IgD-negative memory B cell (primary cell): ENCODE results near the gene ARL4C. TPM values are rescaled to one million over a fixed set of nuclear protein-coding genes. Genes with fewer than 3 reads are reported as not detected.
"Not testable (repeated sequence)": the region's sequence is repeated elsewhere in the genome, so short reads cannot be mapped to it uniquely, and the experiment has no call there.

Experiments used
- H3K27ac Mint-ChIP-seq, 3 donors: one replicate each; pipeline ENCODE4 v1.8.0; 2020 to 2022; ENCODE audit warnings: mild to moderate bottlenecking in 3 of 3, mixed read lengths in 3 of 3, moderate library complexity in 1 of 3
- H3K27me3 Mint-ChIP-seq: one replicate; pipeline ENCODE4 v1.8.0; 2021; ENCODE audit warnings: mixed read lengths
- H3K36me3 Mint-ChIP-seq: one replicate; pipeline ENCODE4 v1.8.0; 2020; ENCODE audit warnings: mild to moderate bottlenecking, mixed read lengths
- H3K4me1 Mint-ChIP-seq, 3 donors: one replicate each; pipeline ENCODE4 v1.8.0; 2020 to 2022; ENCODE audit warnings: mixed read lengths in 3 of 3, mild to moderate bottlenecking in 1 of 3
- H3K4me3 Mint-ChIP-seq, 4 donors: one replicate each; pipeline ENCODE4 v1.8.0; 2020 to 2022; ENCODE audit warnings: mild to moderate bottlenecking in 4 of 4, mixed read lengths in 4 of 4, moderate library complexity in 3 of 4
- H3K9me3 Mint-ChIP-seq, 3 donors: one replicate each; pipeline ENCODE4 v1.8.0; 2020 to 2021; ENCODE audit warnings: mixed read lengths in 3 of 3, mild to moderate bottlenecking in 1 of 3
- polyA plus RNA-seq: library from polyadenylated mRNA; unstranded; fragments of 300-500 nt; fragmentation: Illumina TruSeq; gene quantifications from one replicate; pipeline ENCODE4 v1.2.3, GENCODE V29; 2021

Gene ARL4C
- polyA plus RNA-seq, 1 donor from 2014 or later = 20.6 TPM

DNA sequence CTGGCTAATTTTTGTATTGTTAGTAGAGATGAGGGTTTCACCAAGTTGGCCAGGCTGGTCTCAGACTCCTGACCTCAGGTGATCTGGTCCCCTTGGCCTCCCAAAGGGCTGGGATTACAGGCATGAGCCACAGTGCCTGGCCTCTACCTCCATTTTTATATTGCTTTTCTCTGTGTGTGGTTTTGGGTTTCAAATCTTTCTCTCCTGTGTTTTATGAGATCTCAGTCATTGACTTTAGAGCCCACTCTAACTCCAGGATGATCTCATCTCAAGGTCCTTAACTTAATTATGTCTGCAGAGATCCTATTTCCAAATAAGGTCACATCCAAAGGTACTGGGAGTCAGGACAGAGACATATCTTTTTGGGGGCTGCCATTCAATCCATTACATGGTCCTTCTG lies 24.7 kb downstream of the ARL4C start:
- Mint-ChIP-seq H3K27ac (no peak overlapping the region), H3K27me3 (peaks cover 1% of the 10 kb centered on the region), H3K4me3 (no peak overlapping the region), H3K4me1 (peaks cover 4 to 7% (median 5%) of the 10 kb centered on the region in 3 donors), H3K36me3 (peaks cover 5% of the 10 kb centered on the region), H3K9me3 (no peaks in the 10 kb centered on the region)

DNA sequence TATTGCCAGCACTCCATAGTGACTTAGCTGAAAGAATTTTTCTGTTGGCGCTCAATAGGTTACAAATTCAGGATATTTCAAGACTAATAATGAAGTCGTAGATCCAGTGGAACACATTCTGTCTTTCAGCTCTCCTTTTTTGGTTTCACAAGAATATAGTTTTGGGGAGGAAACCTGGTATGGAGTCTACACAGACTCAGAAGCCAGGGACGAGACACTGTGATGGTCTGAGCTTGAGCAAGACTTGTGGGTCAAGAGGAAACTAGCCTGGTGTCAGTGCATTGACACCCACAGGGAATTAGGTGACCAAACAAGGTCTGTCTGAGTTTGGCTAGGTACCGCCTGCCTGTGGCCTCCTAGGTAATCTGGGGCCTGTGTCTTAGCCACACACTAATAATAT lies 26.9 kb downstream of the ARL4C start:
- Mint-ChIP-seq H3K36me3 (peaks cover 6% of the 10 kb centered on the region), H3K9me3 (no peaks in the 10 kb centered on the region), H3K4me1 (no peaks in the 10 kb centered on the region), H3K27me3 (peaks cover 1% of the 10 kb centered on the region), H3K27ac (no peak overlapping the region), H3K4me3 (no peak overlapping the region)

DNA sequence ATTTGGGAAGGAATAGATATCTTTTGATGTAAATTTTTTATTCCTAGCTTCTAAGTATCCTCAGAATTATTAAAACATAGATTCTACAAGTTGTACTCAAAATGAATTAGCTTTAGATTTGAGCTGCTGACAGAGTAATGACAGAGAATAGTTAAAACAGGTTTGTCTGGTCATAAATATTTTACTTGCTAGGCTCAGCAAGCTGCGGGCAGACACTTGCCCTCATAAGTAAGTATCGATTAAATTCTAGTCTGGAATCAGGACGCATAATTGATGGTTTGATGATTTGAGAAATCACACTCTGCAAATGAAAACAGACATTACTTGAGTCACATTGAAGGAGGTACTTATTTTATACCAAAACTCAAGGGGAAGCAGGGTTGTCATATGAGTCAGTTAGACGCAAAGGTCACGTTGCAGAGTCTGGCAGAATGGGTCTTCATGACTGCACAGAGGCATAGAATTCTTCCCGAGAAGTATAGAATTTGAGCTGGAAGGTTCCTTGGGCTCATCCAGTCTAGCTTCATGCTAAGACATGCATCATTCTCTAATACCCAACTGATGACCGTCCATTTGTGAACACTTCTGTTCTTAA lies 27.5 kb downstream of the ARL4C start:
- H3K27ac Mint-ChIP-seq = no peak overlapping the region
- peaks cover 0 to 3% (median 0%) of the 10 kb centered on the region in 3 donors for H3K4me1 Mint-ChIP-seq
- H3K4me3 Mint-ChIP-seq = no peak overlapping the region

DNA sequence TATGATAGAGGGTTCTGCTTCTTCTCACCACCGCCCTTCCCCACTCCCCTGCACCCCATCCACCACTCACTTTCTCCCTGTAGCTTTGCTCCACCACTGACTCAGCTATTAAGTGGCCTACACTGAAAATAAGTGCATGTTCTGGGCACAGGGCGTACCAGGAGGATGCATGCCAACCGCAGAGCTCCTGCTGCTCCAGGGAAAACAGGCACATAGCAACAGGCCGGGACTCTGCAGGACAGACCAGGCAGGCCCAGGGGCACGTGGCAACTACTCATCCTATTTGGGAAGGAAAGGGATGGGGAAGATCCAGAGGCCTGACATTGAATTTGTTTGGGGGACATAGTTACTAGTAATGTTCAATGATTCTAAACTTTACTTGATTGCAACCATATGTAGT lies 28.4 kb downstream of the ARL4C start:
- Mint-ChIP-seq H3K4me1 (peaks cover 0 to 10% (median 4%) of the 10 kb centered on the region in 3 donors), H3K27ac (peak overlapping the region in 1 of 3 donors; percentile 74), H3K9me3 (no peaks in the 10 kb centered on the region), H3K27me3 (no peaks in the 10 kb centered on the region), H3K4me3 (no peak overlapping the region), H3K36me3 (peaks cover 5% of the 10 kb centered on the region)

More for the DNA sequence above, 27.5 kb downstream of the ARL4C start:
- H3K27me3 Mint-ChIP-seq = peaks cover under 1% of the 10 kb centered on the region
- no peaks in the 10 kb centered on the region for H3K9me3 Mint-ChIP-seq
- peaks cover 6% of the 10 kb centered on the region for H3K36me3 Mint-ChIP-seq

DNA sequence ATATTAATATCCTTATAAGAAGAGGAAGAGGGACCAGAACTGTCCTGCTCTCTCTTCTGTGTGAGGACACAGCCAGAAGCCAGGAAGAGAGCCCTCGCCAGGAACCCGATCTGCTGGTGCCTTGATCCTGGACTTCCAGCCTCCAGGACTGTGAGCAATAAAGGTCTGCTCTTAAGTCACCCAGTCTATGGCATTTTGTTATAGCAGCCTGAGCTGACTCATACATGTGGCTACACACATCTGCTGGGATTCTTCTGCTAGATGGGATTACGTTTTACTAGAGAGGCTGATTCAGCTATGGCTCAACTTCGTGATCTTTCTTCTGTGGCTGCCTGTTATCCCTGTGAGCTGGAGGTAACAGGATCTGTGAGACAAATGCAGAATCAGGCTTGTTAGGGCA lies 29.6 kb downstream of the ARL4C start:
- H3K27ac Mint-ChIP-seq = peak overlapping the region in 1 of 3 donors; percentile 16
- H3K4me3 Mint-ChIP-seq = no peak overlapping the region
- H3K27me3 Mint-ChIP-seq = no peaks in the 10 kb centered on the region
- peaks cover under 1 to 10% (median 4%) of the 10 kb centered on the region in 3 donors for H3K4me1 Mint-ChIP-seq
- H3K36me3 Mint-ChIP-seq = peaks cover 5% of the 10 kb centered on the region
- no peaks in the 10 kb centered on the region for H3K9me3 Mint-ChIP-seq

DNA sequence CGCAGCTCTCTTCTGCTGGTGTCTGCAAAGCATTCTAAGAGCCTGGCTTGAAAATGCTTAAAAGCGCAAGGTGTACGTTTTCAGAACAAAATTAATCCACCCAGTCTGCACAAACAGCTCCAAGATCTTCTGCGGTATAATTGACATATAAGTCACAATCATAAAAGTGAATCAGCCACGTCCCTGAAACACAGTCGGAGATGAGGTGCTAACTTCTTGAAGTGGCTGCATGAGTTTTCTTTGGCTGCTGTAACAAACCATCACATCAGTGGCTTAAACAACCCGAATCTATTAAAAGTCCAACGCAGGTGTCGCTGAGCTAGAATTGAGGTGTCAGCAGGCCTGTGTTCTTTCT lies 32.6 kb downstream of the ARL4C start:
- Mint-ChIP-seq H3K9me3 (no peaks in the 10 kb centered on the region), H3K4me1 (peaks cover 5 to 10% (median 8%) of the 10 kb centered on the region in 3 donors), H3K27me3 (no peaks in the 10 kb centered on the region), H3K4me3 (no peak overlapping the region), H3K36me3 (peaks cover 5% of the 10 kb centered on the region), H3K27ac (peak overlapping the region in 2 of 3 donors; percentile 23 to 80)

DNA sequence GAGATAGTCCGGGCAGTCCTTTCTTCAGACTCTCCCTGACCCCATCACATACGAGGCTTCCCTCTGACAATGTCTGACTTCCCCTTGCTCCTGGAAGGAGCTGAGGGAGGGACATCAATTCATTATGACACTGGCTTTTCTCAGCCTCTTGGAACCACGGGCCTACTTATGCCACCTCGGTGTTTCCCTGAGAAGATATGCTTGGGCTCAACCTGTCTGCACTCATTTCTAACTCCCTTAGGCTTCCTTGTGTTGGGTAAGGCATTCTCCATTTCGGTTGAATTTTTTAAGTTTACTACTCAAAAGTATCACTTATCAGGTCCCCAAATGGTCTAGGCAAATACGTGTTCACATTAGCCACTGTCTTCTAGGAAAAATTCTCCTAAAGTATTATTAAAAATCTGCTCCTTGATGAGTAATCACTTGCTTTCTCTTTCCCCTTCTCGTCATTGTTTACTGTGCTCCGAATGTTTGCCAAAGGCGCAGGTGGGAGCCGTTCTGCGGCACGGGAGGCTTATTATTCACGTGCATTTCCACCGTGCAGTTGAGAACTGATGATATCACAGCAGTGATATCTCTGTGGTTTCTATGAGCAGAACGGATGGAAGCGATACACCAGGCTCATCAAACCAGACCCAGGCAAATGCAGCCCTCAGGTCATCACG lies 33.1 kb downstream of the ARL4C start:
- H3K4me3 Mint-ChIP-seq = no peak overlapping the region
- peak overlapping the region; percentile 23 to 80 (median 41) for H3K27ac Mint-ChIP-seq
- H3K27me3 Mint-ChIP-seq = no peaks in the 10 kb centered on the region
- H3K36me3 Mint-ChIP-seq = peaks cover 5% of the 10 kb centered on the region
- H3K9me3 Mint-ChIP-seq = no peaks in the 10 kb centered on the region
- peaks cover 5 to 10% (median 8%) of the 10 kb centered on the region in 3 donors for H3K4me1 Mint-ChIP-seq

DNA sequence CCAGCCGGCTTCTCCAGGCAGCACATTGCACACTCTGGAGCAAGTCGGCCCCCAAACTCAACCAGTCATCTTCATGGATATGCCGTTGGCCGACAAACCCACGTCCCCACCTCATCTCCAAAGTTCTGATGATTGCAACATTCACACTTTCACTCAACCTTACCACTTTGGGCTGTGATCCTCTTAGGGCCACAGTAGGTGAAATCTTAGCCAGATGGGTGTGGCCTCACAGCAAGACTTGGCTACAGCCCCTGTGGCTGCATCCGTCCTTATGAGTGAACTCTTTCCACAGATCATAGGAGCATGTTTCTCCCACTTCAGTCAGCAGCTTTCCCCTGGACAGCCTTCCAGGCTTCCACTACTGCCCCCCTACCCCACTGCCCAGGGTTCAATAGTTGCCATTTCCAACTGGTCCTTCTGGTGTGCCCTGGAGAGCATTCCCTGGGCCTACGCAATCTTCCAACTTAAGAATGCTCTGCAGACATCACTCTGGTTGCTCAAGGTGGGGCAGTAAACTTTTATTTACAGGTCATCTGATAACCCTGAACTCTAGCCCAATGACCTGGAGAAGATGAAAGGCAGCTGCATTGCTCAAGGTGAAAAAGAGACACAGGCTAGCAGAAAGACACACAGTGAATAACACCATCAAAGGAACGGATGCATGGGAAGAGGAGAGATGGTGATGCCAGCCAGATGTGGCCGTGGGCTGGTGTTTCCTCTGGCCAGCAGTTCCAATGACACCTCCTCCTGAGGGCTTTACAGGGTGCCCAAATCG lies 34.5 kb downstream of the ARL4C start:
- Mint-ChIP-seq H3K36me3 (peaks cover 4% of the 10 kb centered on the region), H3K4me1 (peaks cover 5 to 10% (median 10%) of the 10 kb centered on the region in 3 donors), H3K4me3 (no peak overlapping the region), H3K27ac (no peak overlapping the region), H3K9me3 (peaks cover 0 to 4% (median 0%) of the 10 kb centered on the region in 3 donors), H3K27me3 (peaks cover 5% of the 10 kb centered on the region)

DNA sequence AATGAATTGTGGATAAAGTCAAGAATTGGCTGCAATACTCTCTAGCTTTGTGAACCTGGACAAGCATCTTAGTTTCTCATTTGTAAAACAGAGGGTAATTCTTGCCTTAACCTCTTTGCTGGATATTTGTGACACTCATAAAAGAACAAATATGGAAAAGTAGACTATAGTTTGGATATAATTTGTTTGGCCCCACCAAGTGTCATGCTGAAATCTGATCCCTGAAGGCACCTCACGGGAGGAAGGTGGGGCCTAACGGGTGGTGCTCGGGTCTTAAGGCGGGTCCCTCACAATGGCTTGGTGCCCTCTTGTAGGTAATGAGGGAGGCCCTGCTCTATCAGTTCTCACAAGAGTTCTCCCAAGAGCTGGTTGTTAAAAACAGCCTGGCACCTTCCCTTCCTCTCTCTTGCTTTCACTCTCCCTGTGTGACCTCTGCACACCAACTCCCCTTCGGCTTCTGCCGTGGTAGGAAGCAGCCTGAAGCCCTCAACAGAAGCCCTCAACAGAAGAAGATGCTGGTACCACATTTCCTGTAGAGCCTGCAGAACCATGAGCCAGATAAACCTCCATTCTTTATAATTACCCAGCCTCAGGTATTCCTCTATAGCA lies 37.4 kb downstream of the ARL4C start:
- Mint-ChIP-seq H3K9me3 (peaks cover 0 to 4% (median 0%) of the 10 kb centered on the region in 3 donors), H3K4me3 (no peak overlapping the region), H3K36me3 (peaks cover 2% of the 10 kb centered on the region), H3K27me3 (peaks cover 6% of the 10 kb centered on the region), H3K27ac (no peak overlapping the region), H3K4me1 (peaks cover 15 to 19% (median 18%) of the 10 kb centered on the region in 3 donors)

DNA sequence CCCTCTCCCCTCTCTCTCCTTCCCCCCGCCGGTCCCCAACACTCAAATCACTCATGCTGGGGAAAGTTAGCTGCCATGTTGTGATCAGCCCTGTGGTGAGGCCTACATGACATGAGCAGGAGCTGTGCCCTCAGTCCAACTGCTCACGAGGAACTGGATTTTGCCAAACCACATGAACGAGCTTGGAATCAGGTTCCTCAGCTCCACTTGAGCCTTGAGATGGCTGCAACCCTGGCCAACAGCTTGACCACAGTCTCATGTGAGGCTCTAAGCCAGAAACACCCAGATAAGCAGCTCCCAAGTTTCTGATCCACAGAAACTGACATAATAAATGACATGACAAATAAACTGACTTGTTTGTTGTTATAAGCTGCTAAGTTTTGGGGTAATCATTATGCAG lies 38.4 kb downstream of the ARL4C start:
- H3K9me3 Mint-ChIP-seq = peaks cover 0 to 4% (median 0%) of the 10 kb centered on the region in 3 donors
- H3K27ac Mint-ChIP-seq = peak overlapping the region in 1 of 3 donors; percentile 28
- peaks cover 2% of the 10 kb centered on the region for H3K36me3 Mint-ChIP-seq
- H3K27me3 Mint-ChIP-seq = peaks cover 6% of the 10 kb centered on the region
- peaks cover 15 to 26% (median 15%) of the 10 kb centered on the region in 3 donors for H3K4me1 Mint-ChIP-seq
- H3K4me3 Mint-ChIP-seq = no peak overlapping the region

DNA sequence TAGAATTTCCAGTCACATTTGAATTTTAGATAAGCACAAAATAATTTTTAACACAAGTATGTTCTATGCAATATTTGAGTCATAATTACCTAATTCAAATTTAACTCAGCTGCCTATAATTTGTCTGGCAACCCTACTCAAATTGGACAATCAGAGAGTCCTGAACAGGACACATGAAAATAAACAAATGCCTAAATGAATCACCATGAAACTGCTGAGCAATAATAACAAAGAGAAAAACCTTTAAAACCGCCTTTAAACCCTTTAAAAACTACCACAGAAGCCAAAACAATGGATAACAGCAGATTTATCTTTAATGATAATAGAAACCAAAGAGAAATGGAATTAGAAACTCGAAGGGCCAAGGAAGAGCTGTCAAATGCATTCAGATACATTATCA lies 39.5 kb downstream of the ARL4C start:
- Mint-ChIP-seq H3K36me3 (peaks cover 4% of the 10 kb centered on the region), H3K9me3 (peaks cover 0 to 4% (median 0%) of the 10 kb centered on the region in 3 donors), H3K27me3 (peaks cover 6% of the 10 kb centered on the region), H3K4me3 (no peak overlapping the region), H3K4me1 (peaks cover 21 to 31% (median 21%) of the 10 kb centered on the region in 3 donors), H3K27ac (no peak overlapping the region)

DNA sequence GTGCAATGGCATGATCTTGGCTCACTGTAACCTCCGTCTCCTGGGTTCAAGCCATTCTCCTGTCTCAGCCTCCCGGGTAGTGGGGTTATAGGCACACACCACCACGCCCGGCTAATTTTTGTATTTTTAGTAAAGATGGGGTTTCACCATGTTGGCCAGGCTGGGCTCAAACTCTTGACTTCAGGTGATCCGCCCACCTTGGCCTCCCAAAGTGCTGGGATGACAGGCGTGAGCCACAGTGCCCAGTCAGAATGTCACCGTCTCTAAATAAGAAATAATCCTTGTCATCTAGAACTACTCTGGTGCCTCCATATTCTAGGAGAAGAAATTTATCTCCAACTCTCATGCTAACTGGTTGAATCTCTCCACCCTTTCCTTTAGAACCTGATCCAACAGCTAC lies 41.6 kb downstream of the ARL4C start:
- Mint-ChIP-seq H3K4me1 (peaks cover 23 to 36% (median 29%) of the 10 kb centered on the region in 3 donors), H3K4me3 (peak overlapping the region in 2 of 4 donors; percentile 12 to 23), H3K27ac (peak overlapping the region in 1 of 3 donors; percentile 33)
- not testable (repeated sequence) for H3K9me3 Mint-ChIP-seq, H3K27me3 Mint-ChIP-seq, H3K36me3 Mint-ChIP-seq

DNA sequence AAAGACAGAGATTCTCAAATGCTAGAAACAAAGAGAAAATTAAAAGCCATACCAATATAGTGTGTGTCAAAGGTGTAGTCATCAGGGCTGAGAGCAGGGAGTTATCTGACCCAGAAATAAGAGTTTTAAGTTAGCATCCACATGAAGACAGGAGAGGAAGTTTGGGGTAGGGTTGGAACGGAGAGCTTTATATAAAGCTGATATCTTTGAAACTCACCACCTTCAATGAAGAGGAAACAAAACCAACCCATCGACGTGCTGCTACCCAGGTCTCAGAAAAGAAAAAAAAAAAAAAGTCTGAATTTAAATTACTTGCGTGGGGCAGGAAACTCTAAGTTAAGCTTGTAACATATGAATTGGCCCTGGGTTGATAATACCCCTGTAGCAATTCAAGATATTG lies 42.4 kb downstream of the ARL4C start:
- H3K36me3 Mint-ChIP-seq = peaks cover 6% of the 10 kb centered on the region
- peaks cover 28 to 39% (median 29%) of the 10 kb centered on the region in 3 donors for H3K4me1 Mint-ChIP-seq

DNA sequence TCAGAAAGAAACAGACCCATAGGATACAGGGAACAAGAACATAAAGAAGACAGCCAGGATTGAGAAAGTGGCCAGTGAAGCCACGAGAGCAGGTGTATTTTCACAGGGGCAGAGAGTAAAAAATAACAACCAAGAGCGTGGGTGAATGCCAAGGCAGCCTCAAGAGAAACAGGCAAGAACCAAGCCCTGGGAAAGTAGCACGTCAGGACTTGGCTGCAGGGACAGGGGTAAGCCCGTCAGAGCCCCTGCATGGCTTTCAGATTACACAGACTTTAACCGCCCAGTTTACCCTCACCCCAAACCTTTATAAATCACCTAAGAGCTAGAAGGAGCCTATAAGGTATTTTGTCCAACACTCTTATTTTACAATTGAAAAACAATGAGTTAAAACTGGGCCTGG lies 43.7 kb downstream of the ARL4C start:
- Mint-ChIP-seq H3K27me3 (peaks cover 6% of the 10 kb centered on the region), H3K36me3 (peaks cover 6% of the 10 kb centered on the region), H3K4me3 (peak overlapping the region in 2 of 4 donors; percentile 63 to 68), H3K4me1 (peaks cover 29 to 39% (median 29%) of the 10 kb centered on the region in 3 donors), H3K9me3 (peaks cover 0 to 2% (median 0%) of the 10 kb centered on the region in 3 donors), H3K27ac (peak overlapping the region; percentile 9 to 78 (median 74))

More for the DNA sequence above, 42.4 kb downstream of the ARL4C start:
- H3K4me3 Mint-ChIP-seq = peak overlapping the region; percentile 2 to 85 (median 72)
- peaks cover 0 to 4% (median 0%) of the 10 kb centered on the region in 3 donors for H3K9me3 Mint-ChIP-seq
- H3K27ac Mint-ChIP-seq = peak overlapping the region in 2 of 3 donors; percentile 33 to 46
- H3K27me3 Mint-ChIP-seq = peaks cover 6% of the 10 kb centered on the region
